K562 (cell line): ENCODE data around the gene TYW1B.
A peak's percentile ranks its signal among the peaks of the same experiment; 100 is the strongest.
"Not testable (repeated sequence)": the region's sequence is repeated elsewhere in the genome, so short reads cannot be mapped to it uniquely, and the experiment has no call there.

ENCODE experiments used
- EZH2 ChIP-seq: IDR thresholded peaks from 2 replicates; pipeline ENCODE4 v1.6.1; 2012; ENCODE audit warnings: low read depth, mild to moderate bottlenecking, inconsistent platforms, low read length, borderline replicate concordance
- HDAC6 ChIP-seq: IDR thresholded peaks from 2 replicates; pipeline ENCODE4 v1.6.1; 2012; ENCODE audit warnings: low read depth, mild to moderate bottlenecking, control low read depth, inconsistent platforms, low read length, moderate library complexity
- JUND ChIP-seq, 2 experiments: IDR thresholded peaks; 2 replicates in 1 of 2; 3 replicates in 1 of 2; pipeline ENCODE4 v1.6.1; 2011; ENCODE audit warnings: borderline replicate concordance in 2 of 2, low read depth in 2 of 2, low read length in 2 of 2, improper control_type of control experiment in 1 of 2, missing biosample characterization in 1 of 2, missing genetic modification characterization in 1 of 2, missing genetic modification reagents in 1 of 2
- KDM5B ChIP-seq: fragments of 200-600 bp; sonication (generic); IDR thresholded peaks from 2 replicates; pipeline ENCODE4 v1.6.1; 2012; ENCODE audit warnings: low read depth, mild to moderate bottlenecking, moderate library complexity, low read length, control low read depth, inconsistent platforms; ENCODE audit not compliant: insufficient replicate concordance
- MTA2 ChIP-seq: fragments of 450-650 bp; IDR thresholded peaks from 2 replicates; pipeline ENCODE4 v1.6.1; 2016; ENCODE audit warnings: low read depth
- MTF1 ChIP-seq: fragments of 250-450 bp; sonication (Bioruptor Pico); IDR thresholded peaks from 2 replicates; pipeline ENCODE4 v1.9.0; 2021; ENCODE audit warnings: moderate library complexity, mild to moderate bottlenecking, inconsistent platforms, borderline replicate concordance
- NBN ChIP-seq: fragments of 450-650 bp; IDR thresholded peaks from 2 replicates; pipeline ENCODE4 v1.6.1; 2016; ENCODE audit warnings: low read depth, mild to moderate bottlenecking
- RFX5 ChIP-seq: IDR thresholded peaks from 2 replicates; pipeline ENCODE4 v1.6.1; 2011; ENCODE audit warnings: low read depth, mild to moderate bottlenecking, improper control_type of control experiment, low read length
- SAFB ChIP-seq: fragments of 200-400 bp; formaldehyde crosslinking; IDR thresholded peaks from 2 replicates; pipeline ENCODE4 v1.6.1; 2017; ENCODE audit warnings: low read depth, low read length, borderline replicate concordance
- SREBF1 ChIP-seq: fragments of 150-350 bp; IDR thresholded peaks from 2 replicates; pipeline ENCODE4 v1.6.1; 2014; ENCODE audit warnings: antibody characterized with exemption, low read depth, low read length, borderline replicate concordance
- ZBTB7A ChIP-seq: IDR thresholded peaks from 2 replicates; pipeline ENCODE4 v1.6.1; 2011; ENCODE audit warnings: low read depth, mild to moderate bottlenecking, low read length, moderate library complexity, borderline replicate concordance; ENCODE audit not compliant: control insufficient read depth
- TF ChIP-seq, protein P1 (sequence below): sonication (generic); formaldehyde crosslinking; IDR thresholded peaks from 2 replicates; pipeline ENCODE4 v1.8.0; 2022; ENCODE audit warnings: mild to moderate bottlenecking, missing genetic modification reagents
- TF ChIP-seq, protein P2 (sequence below): fragments of 450-650 bp; formaldehyde crosslinking; IDR thresholded peaks from 2 replicates; pipeline ENCODE4 v1.4.0; 2022; ENCODE audit warnings: mild to moderate bottlenecking, moderate library complexity

- not testable (repeated sequence) for TF ChIP-seq MTF1 (CRISPR knock-in tag); MTA2; SAFB; SREBF1; RFX5; JUND (tag; IDR thresholded peaks at IDR 0.05; ENCODE audit: borderline replicate concordance, low read depth, low read length); HDAC6; EZH2; ZBTB7A; NBN
- TF ChIP-seq KDM5B, result peak; percentile 92
- TF ChIP-seq, protein P1, sequence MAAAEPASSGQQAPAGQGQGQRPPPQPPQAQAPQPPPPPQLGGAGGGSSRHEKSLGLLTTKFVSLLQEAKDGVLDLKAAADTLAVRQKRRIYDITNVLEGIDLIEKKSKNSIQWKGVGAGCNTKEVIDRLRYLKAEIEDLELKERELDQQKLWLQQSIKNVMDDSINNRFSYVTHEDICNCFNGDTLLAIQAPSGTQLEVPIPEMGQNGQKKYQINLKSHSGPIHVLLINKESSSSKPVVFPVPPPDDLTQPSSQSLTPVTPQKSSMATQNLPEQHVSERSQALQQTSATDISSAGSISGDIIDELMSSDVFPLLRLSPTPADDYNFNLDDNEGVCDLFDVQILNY, result not testable (repeated sequence)
- peak; percentile 14; the same call in 1 of the 2 replicates for TF ChIP-seq JUND (IDR thresholded peaks at IDR 0.05; ENCODE audit: borderline replicate concordance, low read depth, low read length)
- TF ChIP-seq, protein P2, sequence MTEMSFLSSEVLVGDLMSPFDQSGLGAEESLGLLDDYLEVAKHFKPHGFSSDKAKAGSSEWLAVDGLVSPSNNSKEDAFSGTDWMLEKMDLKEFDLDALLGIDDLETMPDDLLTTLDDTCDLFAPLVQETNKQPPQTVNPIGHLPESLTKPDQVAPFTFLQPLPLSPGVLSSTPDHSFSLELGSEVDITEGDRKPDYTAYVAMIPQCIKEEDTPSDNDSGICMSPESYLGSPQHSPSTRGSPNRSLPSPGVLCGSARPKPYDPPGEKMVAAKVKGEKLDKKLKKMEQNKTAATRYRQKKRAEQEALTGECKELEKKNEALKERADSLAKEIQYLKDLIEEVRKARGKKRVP, result not testable (repeated sequence)
These were observed at the start of gene TYW1B for GRCh38 chr7:72827839-72828591.
